ENCODE data around the gene OR2G6.
"Not testable (repeated sequence)": the region's sequence is repeated elsewhere in the genome, so short reads cannot be mapped to it uniquely, and the experiment has no call there.

Gene OR2G6

DNA sequence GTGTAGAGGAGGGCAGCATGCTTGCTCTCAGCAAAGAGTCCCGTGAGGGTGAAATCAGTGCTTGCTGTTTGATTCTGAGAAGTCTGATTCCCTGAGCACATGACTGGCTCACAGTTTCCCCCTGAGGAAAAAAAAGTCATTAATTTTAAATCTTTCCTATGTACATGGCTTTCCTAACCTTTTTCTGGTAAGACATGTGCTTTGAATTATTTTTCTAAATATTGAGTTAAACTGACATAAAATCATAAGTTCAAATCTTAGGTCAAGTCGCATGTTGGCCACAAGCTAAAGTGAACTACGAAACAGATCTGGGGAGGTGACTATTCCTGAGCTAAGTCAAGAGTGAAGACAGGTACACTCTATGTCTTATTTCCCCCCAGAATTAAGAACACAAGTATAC lies 66.8 kb downstream of the OR2G6 start, which contains the start of gene OR2T34:
OR2T34 (minus strand) TSS at position 101 of the 400 bp plus-strand sequence; CDS start at position 101, 0 bp downstream.
- not testable (repeated sequence) for DNase-seq (ENCODE audit: low read depth in 2 of 2)

DNA sequence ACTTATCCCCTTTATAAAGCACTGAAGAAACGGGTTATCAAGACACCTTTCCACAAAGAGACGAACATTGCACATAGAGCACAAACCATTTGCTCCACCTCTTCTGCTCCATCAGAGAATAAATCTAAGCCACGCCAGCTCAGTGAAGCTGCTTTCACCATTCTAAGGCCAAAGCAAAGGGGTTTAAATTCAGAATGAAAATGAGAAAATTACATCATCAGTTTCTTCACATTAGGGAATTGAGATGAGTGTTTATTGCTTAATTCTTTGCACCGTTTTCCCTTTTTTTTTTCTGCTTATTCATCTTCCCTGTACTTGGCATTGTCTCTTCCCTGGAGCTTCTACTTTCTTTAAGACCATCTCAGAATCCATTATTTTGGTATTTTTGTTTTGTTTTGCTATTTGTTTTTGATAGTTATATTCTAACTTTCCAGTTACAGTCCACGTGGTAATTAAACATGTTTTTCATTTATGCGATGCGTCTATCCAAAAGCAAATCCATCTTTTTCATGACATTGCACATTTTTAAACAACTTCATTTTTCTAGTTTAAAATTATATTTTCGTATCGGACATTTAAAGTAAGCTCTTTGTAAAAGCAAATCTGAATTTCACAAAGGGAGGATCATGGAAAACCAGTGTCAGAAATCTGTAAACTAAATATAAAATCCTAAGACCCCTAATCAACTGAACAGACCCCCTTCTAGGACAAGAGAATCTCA lies 68.5 kb downstream of the OR2G6 start:
- DNase-seq (ENCODE audit: low read depth in 2 of 2) = no peak

Measured in activated CD8-positive, alpha-beta memory T cell treated with anti-CD3 and anti-CD28 coated beads for 4 hours (primary cell).